Hematopoietic multipotent progenitor cell treated with erythropoietin and hydrocortisone succinate and interleukin-3 and kit ligand, for 8 days (in vitro differentiated cells): ENCODE results near the gene S100A11.
"Not testable (repeated sequence)": the region's sequence is repeated elsewhere in the genome, so short reads cannot be mapped to it uniquely, and the experiment has no call there.

Experiments
- DNase-seq: peaks from one replicate; pipeline ENCODE4 v3.0.0-alpha.2; 2015

S100A11 gene

GRCh38 chr1:152036267-152037216 lies at the start of gene S100A11:
S100A11 (minus strand) TSS chr1:152037004; CDS start chr1:152036915, 89 bp downstream.
- peak; percentile 78 for DNase-seq

- DNase-seq, result peak; percentile 19
Observed at GRCh38 chr1:152084853-152085252, 48.0 kb upstream of the S100A11 start.

- not testable (repeated sequence) for DNase-seq
Observed at GRCh38 chr1:152081026-152081425, 44.2 kb upstream of the S100A11 start.

DNA sequence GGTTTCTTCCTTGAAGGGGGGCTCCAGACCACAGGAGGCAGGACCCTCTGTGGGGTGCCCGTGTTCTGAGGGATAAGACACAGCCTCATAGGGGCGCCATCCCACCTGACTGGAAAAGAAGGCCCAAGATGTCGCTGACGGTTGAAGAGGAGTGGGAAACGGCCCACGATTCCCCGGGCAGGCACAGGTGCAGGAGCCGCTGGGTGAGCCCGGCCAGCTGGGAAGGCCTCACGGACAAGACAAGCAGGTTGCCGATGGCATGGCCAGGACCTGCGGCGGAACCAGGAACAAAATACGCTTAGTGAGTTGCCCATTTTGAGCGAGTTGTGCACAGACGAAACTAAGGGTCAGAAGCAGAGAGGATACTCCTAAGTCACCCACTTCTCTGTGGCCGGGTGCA lies 43.7 kb upstream of the S100A11 start:
- not testable (repeated sequence) for DNase-seq

DNA sequence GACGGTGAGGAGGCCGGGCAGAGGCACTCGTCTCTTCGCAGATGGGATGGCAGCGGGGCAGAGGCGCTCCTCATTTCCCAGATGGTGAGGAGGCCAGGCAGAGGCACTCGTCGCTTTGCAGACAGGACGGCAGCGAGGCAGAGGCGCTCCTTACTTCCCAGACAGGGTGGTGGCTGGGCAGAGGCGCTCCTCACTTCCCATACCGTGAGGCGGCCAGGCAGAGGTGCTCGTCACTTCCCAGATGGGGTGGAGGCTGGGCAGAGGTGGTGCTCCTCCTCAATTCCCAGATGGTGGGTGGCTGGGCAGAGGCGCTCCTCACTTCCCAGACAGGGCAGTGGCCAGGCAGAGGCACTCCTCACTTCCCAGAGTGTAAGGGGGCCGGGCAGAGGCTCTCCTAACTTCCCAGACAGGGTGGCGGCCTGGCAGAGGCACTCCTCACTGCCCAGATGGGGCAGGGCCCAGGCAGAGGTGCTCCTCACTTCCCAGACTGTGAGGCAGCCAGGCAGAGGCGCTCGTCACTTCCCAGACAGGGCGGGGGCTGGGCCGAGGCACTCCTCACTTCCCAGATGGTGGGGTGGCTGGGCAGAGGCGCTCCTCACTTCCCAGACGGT lies 42.1 kb upstream of the S100A11 start:
- DNase-seq, result no peak

- no peak for DNase-seq
Observed at GRCh38 chr1:152072311-152072710, 35.5 kb upstream of the S100A11 start.

DNA sequence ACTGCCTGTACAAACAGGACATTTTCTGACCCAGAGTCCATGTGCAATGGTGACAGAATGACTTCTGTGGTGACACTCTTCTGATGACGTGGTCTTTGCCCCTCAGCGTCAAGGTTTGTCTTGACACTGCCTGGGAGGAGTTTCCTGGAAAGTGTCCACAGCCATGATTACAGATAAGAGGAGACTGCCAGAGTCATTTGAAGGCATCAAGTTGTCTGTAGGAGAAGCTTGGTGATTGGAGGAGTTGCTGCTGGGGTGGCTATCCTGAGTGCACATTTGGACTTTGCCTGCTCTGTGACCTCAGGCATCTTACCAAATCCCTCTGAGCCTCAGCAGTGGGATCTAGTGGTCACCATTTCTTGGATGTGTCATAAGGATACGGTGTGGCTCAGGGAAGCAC lies 34.3 kb upstream of the S100A11 start:
- DNase-seq, result peak; percentile 79

DNA sequence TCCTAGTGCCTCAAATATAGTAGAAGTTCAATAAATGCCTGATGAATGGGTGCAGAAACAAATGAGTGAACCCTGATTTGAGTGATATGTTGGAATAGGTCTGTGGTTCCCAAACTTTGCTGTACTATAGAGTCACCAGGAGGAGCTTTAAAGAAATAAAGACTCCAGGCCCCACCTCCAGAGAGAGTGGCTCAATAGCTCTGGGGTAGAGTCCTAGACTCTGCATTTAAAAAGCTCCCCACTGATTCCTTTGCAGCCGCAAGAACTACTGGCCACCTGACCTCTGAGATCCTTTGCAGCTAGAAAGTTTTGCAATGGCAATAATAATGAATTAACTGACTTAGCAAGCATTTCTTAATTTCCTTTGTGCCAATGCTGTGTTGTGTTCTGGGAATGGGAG lies 31.1 kb upstream of the S100A11 start:
- DNase-seq, result no peak

- DNase-seq, result no peak
Observed at GRCh38 chr1:152067150-152067549, 30.3 kb upstream of the S100A11 start.

GRCh38 chr1:152061952-152062351 lies 25.1 kb upstream of the S100A11 start:
- no peak for DNase-seq

- no peak for DNase-seq
Observed at GRCh38 chr1:152053375-152053774, 16.6 kb upstream of the S100A11 start.

GRCh38 chr1:152052606-152053005 lies 15.8 kb upstream of the S100A11 start:
- DNase-seq, result peak; percentile 83

GRCh38 chr1:152050886-152051675 lies 14.3 kb upstream of the S100A11 start:
- DNase-seq, result peak; percentile 20

- no peak for DNase-seq
Observed at GRCh38 chr1:152049291-152050083, 12.7 kb upstream of the S100A11 start.

DNA sequence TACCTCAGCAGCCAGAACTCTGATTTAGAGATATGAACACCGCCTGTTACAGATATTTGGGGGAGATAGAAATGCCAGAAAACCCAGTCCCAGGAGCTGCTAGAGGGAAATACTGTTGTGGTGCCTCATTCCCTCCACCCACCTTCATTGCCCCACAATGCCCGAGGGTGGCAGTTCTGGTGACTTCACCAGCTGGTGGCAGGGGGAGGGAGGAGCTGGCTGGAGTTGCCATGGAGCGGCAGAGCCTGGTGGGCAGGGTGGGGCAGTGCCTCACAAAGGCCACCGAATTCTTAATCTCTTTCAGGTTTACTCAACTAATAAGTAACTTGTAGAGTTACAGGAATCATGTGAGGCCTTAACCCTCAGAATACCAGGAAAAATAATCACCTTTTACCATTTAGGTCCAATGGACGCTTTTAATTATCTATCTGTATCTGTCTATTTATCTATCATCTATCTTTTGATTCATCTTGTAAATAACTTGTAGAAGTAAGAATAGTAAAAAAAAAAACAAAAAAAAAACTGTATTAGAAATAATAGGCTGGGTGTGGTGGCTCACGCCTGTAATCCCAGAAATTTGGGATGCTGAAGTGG lies 11.7 kb upstream of the S100A11 start:
- DNase-seq, result peak; percentile 92

DNA sequence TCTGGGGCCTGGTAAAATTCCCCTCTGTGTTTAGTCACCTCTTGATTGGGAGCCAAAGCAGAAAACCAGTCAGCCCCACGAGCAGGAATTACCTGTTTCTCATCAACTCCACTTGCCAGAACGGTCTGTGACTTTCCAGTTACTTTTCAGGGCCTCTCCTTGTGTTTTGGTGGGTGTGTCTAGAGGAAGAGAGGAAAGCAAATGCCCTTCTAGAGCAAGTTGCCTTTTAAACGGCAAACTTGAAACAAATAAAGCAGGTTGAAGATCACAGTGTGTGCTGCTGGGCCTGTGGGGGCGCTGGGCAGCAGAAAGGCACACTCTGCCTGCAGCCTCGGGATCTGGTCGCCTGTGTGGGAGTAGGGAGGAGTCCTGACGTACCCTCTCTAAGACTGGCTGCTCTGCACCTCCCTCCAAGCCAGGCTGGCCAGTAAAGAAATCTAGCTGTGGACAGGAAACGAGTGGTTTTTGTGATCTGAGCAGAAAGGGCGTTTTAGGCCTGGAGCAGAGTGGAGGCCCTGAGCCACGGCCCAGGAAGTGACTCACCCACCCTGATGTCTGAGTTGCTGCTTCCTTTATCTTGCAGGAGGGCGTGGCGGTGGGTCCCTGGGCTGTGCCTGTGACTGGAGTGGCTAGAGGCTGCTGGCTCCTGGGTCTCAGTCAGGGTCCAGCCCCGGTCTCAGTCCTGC lies 11.1 kb upstream of the S100A11 start:
- DNase-seq, result peak; percentile 98

DNA sequence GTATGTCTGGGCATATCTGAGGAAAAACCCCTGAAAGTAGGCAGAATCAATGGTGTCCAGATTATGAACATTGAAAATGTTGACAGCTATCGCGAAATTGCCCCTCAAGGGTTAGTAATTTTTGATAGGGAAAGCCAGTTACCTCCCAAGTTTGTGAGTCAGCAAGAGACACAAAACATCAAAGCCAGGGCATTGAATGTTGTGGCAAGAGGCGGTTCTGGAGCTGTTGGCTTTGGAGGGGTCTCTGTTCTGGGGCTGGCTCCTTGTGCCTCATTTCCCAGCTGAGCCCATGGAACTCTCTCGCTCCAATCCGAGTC lies 10.6 kb upstream of the S100A11 start:
- DNase-seq, result no peak

GRCh38 chr1:152044386-152044785 lies 7.6 kb upstream of the S100A11 start:
- no peak for DNase-seq

GRCh38 chr1:152043870-152044269 lies 7.1 kb upstream of the S100A11 start:
- no peak for DNase-seq

- no peak for DNase-seq
Observed at GRCh38 chr1:152042030-152042429, 5.2 kb upstream of the S100A11 start.

- DNase-seq, result no peak
Observed at GRCh38 chr1:152039886-152040285, 3.1 kb upstream of the S100A11 start.

- DNase-seq, result no peak
Observed at GRCh38 chr1:152039461-152039860, 2.7 kb upstream of the S100A11 start.
